Stimulated activated naive CD8-positive, alpha-beta T cell treated with anti-CD3 and anti-CD28 coated beads, Interleukin-15, Interleukin-2, amounts not matched to agents 100 ng/mL and 50 ng/mL, for 24 hours (primary cell): ENCODE measurements around the gene SLC6A20.

ENCODE experiments used
- H3K27ac Mint-ChIP-seq: one replicate; pipeline ENCODE4 v1.8.0; 2021; ENCODE audit warnings: mild to moderate bottlenecking, mixed read lengths
- H3K27me3 Mint-ChIP-seq: one replicate; pipeline ENCODE4 v1.8.0; 2021; ENCODE audit warnings: mixed read lengths
- H3K36me3 Mint-ChIP-seq: one replicate; pipeline ENCODE4 v1.8.0; 2021; ENCODE audit warnings: low read depth, mixed read lengths
- H3K4me1 Mint-ChIP-seq: one replicate; pipeline ENCODE4 v1.8.0; 2021; ENCODE audit warnings: low read depth, mixed read lengths
- H3K4me3 Mint-ChIP-seq: one replicate; pipeline ENCODE4 v1.8.0; 2021; ENCODE audit warnings: mild to moderate bottlenecking, mixed read lengths
- H3K9me3 Mint-ChIP-seq: one replicate; pipeline ENCODE4 v1.8.0; 2021; ENCODE audit warnings: mixed read lengths

SLC6A20 gene

GRCh38 chr3:45814322-45814721 is 18.0 kb upstream of the SLC6A20 start:
- Mint-ChIP-seq H3K9me3 (peaks cover 4% of the 10 kb centered on the region), H3K4me1 (peaks cover 14% of the 10 kb centered on the region), H3K27me3 (no peaks in the 10 kb centered on the region), H3K27ac (no peak overlapping the region), H3K4me3 (no peak overlapping the region), H3K36me3 (peaks cover 5% of the 10 kb centered on the region)

DNA sequence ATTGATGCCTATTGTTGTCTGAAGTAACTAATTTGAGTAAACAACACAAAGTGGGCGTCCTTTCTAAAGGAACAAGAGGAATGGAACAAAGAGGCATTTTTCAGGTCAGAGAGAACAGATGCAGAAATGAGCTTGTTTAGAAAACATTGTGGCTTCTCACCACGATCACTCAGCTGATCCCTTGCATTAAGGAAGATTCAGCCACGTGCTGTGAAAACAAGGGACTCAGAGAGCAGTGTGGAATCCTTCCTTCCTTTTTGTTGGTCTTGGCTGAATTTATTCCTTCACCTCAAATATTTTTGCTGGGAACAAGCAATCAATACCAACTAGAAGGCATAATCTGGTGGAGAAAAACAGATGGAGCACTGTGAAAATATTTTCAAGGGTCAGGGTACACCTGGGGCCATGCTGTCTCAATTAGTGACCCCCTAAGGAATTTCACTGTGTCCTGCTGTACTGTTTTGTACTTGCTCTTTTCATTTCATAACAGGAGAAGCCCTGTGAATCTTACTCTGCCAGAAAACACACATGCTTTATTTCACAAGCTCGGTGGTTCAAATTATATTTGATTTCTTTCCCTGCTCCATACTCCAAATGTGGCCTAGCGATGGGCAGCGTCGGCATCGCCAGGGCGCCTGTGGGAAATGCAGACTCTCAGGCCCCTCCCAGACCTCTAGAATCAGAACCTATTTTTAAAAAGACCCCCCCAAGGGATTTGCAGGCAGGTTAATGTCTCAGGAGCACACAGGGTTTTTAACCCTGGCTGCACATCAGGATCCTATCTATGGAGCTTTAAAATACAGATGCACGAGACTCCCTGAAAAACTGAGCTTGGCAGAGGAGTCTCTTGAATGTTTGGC is 11.6 kb upstream of the SLC6A20 start:
- Mint-ChIP-seq H3K27me3 (no peaks in the 10 kb centered on the region), H3K4me3 (no peak overlapping the region), H3K4me1 (no peaks in the 10 kb centered on the region), H3K36me3 (no peaks in the 10 kb centered on the region), H3K27ac (no peak overlapping the region), H3K9me3 (no peaks in the 10 kb centered on the region)

- Mint-ChIP-seq H3K4me3 (no peak overlapping the region), H3K4me1 (no peaks in the 10 kb centered on the region), H3K27me3 (no peaks in the 10 kb centered on the region), H3K36me3 (no peaks in the 10 kb centered on the region), H3K27ac (no peak overlapping the region), H3K9me3 (no peaks in the 10 kb centered on the region)
Measured at GRCh38 chr3:45807133-45807532, 10.8 kb upstream of the SLC6A20 start.

DNA sequence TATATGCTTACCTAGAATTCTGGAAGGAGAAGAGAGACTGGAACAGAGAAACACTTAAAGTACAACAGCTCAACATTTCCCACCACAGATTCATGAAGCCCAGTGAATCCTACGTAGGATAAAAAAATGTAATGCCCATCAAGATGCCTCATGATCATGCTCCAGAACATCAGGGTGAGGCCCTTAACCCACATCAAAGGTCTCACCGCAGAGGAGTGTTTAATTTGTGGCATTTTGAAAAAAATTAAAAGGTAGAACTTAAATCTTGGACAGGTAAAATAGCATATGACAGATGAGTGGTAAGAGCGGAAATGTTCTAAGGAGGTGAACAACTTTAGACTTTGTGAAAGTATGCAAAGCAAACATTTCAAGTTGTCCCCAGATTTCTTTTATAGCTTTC is 9.7 kb upstream of the SLC6A20 start:
- Mint-ChIP-seq H3K27me3 (no peaks in the 10 kb centered on the region), H3K9me3 (no peaks in the 10 kb centered on the region), H3K27ac (no peak overlapping the region), H3K36me3 (no peaks in the 10 kb centered on the region), H3K4me3 (no peak overlapping the region), H3K4me1 (no peaks in the 10 kb centered on the region)

GRCh38 chr3:45803252-45803935 is 7.1 kb upstream of the SLC6A20 start:
- H3K27me3 Mint-ChIP-seq = peaks cover 14% of the 10 kb centered on the region
- no peak overlapping the region for H3K27ac Mint-ChIP-seq
- no peaks in the 10 kb centered on the region for H3K36me3 Mint-ChIP-seq
- H3K9me3 Mint-ChIP-seq = no peaks in the 10 kb centered on the region
- no peak overlapping the region for H3K4me3 Mint-ChIP-seq
- H3K4me1 Mint-ChIP-seq = no peaks in the 10 kb centered on the region

DNA sequence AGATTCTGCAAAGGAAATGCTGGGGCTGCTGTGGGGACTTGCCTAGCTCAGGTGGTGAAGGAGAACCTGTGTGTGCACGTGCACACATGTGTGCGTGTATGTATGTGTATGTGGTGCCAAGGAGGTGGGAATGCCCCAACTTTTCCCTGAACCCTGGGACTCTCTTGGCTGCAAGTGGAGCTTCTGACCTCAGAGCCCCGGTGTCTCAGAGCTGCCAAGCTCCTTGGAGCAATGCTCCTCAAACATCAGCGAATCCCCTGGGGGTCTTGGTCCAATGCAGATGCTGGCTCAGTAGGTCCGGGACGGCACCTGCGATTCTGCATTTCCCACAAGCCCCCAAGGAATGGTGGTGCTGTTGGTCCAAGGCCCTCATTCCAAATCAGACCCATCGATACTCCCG is 5.8 kb upstream of the SLC6A20 start:
- Mint-ChIP-seq H3K9me3 (no peaks in the 10 kb centered on the region), H3K4me1 (no peaks in the 10 kb centered on the region), H3K4me3 (no peak overlapping the region), H3K27ac (no peak overlapping the region), H3K27me3 (peaks cover 26% of the 10 kb centered on the region), H3K36me3 (no peaks in the 10 kb centered on the region)

- peaks cover 36% of the 10 kb centered on the region for H3K27me3 Mint-ChIP-seq
- H3K9me3 Mint-ChIP-seq = no peaks in the 10 kb centered on the region
- peaks cover 7% of the 10 kb centered on the region for H3K4me1 Mint-ChIP-seq
Measured at GRCh38 chr3:45800611-45801010, 4.3 kb upstream of the SLC6A20 start.

GRCh38 chr3:45799586-45799985 is 3.2 kb upstream of the SLC6A20 start:
- H3K4me3 Mint-ChIP-seq = no peak overlapping the region
- no peaks in the 10 kb centered on the region for H3K36me3 Mint-ChIP-seq
- peaks cover 47% of the 10 kb centered on the region for H3K27me3 Mint-ChIP-seq
- H3K9me3 Mint-ChIP-seq = no peaks in the 10 kb centered on the region
- H3K27ac Mint-ChIP-seq = no peak overlapping the region
- H3K4me1 Mint-ChIP-seq = peaks cover 11% of the 10 kb centered on the region

More at GRCh38 chr3:45800611-45801010, 4.3 kb upstream of the SLC6A20 start:
- Mint-ChIP-seq H3K27ac (no peak overlapping the region), H3K36me3 (no peaks in the 10 kb centered on the region), H3K4me3 (no peak overlapping the region)

DNA sequence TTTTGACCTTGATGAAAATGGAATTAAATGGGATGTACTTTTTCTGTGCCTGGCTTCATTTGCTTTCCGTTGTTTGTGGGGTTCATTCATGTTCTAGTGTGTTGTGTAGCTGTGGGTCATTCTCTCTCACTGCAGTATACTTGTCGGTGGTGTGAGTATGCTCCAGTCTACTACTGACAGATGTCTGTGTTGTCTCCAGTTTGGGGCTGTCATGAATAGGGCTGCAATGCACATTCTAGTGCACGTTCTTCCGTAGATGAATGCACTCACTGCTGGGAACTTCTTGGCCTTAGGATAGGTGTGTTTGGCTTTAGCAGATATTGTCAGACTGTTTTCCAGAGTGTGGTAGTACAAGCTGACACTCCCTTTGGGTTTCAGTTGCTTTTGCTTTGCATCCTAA is 1.7 kb upstream of the SLC6A20 start:
- Mint-ChIP-seq H3K4me3 (no peak overlapping the region), H3K36me3 (no peaks in the 10 kb centered on the region), H3K4me1 (peaks cover 11% of the 10 kb centered on the region), H3K27me3 (peaks cover 60% of the 10 kb centered on the region), H3K9me3 (no peaks in the 10 kb centered on the region), H3K27ac (no peak overlapping the region)

DNA sequence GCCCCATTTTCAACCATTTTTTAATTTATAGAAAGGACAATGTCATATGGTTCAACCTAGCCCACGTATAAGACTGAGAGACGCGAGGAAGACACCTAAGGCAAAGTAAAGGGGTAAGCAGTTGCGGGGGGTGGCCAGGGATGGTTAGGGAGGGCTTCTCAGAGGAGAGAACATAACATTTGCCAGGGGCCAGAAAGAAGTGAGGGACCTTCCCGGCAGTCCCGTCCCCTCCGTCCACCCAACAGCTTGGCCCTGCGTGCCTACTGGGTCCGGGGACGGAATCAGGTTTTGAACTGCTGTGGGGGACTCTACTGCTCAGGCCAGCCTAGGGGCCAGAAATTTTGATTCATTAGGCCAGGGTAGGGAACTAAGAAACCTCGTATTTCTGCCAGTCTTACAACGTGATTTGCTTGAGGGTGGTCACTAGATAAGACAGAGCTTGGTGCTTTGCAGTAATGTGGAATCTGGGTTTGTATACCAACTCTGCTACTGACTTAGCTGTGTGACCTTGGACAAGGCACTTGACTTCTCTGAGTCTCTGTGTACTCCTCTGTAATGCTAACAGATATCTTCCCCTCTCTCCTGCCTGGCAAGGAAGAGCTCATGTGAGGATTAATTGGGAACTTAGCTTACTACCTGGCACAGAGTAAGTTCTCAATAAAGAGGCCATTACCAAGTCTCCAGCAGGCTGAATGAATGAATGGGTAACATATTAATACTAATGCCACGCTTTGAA is 734 bp upstream of the SLC6A20 start:
- Mint-ChIP-seq H3K4me1 (peaks cover 11% of the 10 kb centered on the region), H3K9me3 (no peaks in the 10 kb centered on the region), H3K36me3 (no peaks in the 10 kb centered on the region), H3K27me3 (peaks cover 60% of the 10 kb centered on the region), H3K27ac (no peak overlapping the region), H3K4me3 (peak overlapping the region; percentile 37)

- H3K4me1 Mint-ChIP-seq = peaks cover 17% of the 10 kb centered on the region
- peaks cover 4% of the 10 kb centered on the region for H3K9me3 Mint-ChIP-seq
- peaks cover 4% of the 10 kb centered on the region for H3K36me3 Mint-ChIP-seq
- H3K4me3 Mint-ChIP-seq = peak overlapping the region; percentile 63
- peaks cover 64% of the 10 kb centered on the region for H3K27me3 Mint-ChIP-seq
- H3K27ac Mint-ChIP-seq = no peak overlapping the region
Measured at GRCh38 chr3:45795509-45795881, 841 bp downstream of the SLC6A20 start.

DNA sequence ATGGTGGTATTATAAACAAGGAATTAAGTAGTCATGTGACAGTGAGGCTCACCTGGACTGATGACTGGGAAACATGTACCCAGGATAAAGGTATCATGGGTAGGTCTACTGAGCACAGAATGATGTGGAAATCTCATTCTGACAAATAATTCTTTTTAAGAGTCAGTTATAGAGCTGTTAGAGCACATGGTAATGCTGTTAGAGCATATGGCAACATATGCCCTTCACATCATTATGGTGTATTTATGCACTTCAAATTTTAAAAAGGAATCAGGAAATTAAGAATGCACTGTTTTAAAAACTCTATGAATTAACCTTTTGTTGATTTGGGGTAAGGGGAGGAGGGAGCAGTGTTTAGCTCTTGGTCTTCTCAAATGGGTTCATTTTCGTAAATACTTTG is 1.7 kb downstream of the SLC6A20 start:
- H3K4me1 Mint-ChIP-seq = peaks cover 17% of the 10 kb centered on the region
- H3K27ac Mint-ChIP-seq = no peak overlapping the region
- peaks cover 65% of the 10 kb centered on the region for H3K27me3 Mint-ChIP-seq
- H3K36me3 Mint-ChIP-seq = peaks cover 6% of the 10 kb centered on the region
- no peak overlapping the region for H3K4me3 Mint-ChIP-seq
- H3K9me3 Mint-ChIP-seq = peaks cover 12% of the 10 kb centered on the region

DNA sequence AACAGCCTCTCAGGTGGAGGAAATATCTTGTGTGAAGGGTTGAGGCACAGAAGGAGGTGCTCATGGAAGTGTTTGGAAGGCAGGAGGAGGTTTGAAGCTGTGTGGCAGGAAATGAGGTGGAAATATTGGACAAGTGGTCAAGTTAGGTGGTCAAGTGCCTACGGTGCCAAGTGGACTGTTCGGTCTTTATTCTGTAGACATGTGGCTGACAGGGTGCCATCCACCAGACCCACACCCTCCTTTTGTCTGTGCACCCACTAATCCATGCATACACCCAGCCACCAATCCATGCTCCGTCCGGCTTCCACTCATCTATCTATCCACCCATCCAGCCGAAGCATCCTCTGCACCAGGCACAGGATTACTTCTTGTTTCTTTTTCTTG is 2.2 kb downstream of the SLC6A20 start:
- Mint-ChIP-seq H3K27ac (no peak overlapping the region), H3K36me3 (peaks cover 7% of the 10 kb centered on the region), H3K4me1 (peaks cover 17% of the 10 kb centered on the region), H3K27me3 (peaks cover 60% of the 10 kb centered on the region), H3K4me3 (no peak overlapping the region), H3K9me3 (peaks cover 12% of the 10 kb centered on the region)

- H3K36me3 Mint-ChIP-seq = peaks cover 11% of the 10 kb centered on the region
- H3K9me3 Mint-ChIP-seq = peaks cover 17% of the 10 kb centered on the region
- peaks cover 17% of the 10 kb centered on the region for H3K4me1 Mint-ChIP-seq
- H3K27ac Mint-ChIP-seq = no peak overlapping the region
- H3K4me3 Mint-ChIP-seq = no peak overlapping the region
- peaks cover 55% of the 10 kb centered on the region for H3K27me3 Mint-ChIP-seq
Measured at GRCh38 chr3:45793482-45794176, 2.7 kb downstream of the SLC6A20 start.
